Fibroblast of lung (primary cell): ENCODE data around the gene SAMD13. TPM values are rescaled to one million over a fixed set of nuclear protein-coding genes. Genes with fewer than 3 reads are reported as not detected.

Experiments
- DNase-seq, 2 donors: peaks; one replicate each; pipeline versions ENCODE4 v3.0.0 to v3.0.0-alpha.2; 2010; ENCODE audit warnings: low read depth in 2 of 2
- H2AFZ ChIP-seq: 2 replicates; pipeline ENCODE4 v1.5.1; 2012; ENCODE audit warnings: low read length, control low read depth, inconsistent platforms
- H3K27ac ChIP-seq: 2 replicates; pipeline ENCODE4 v1.5.1; 2011; ENCODE audit warnings: low read length, control low read depth; ENCODE audit not compliant: insufficient read depth
- H3K27me3 ChIP-seq: 2 replicates; pipeline ENCODE4 v1.5.1; 2011; ENCODE audit warnings: mild to moderate bottlenecking, low read length; ENCODE audit not compliant: control insufficient read depth, insufficient read depth
- H3K36me3 ChIP-seq: 2 replicates; pipeline ENCODE4 v1.5.1; 2011; ENCODE audit warnings: low read length; ENCODE audit not compliant: control insufficient read depth, insufficient read depth
- H3K4me1 ChIP-seq: 2 replicates; pipeline ENCODE4 v1.5.1; 2011; ENCODE audit warnings: low read length; ENCODE audit not compliant: control insufficient read depth, insufficient read depth; ENCODE audit errors: extremely low read depth
- H3K4me2 ChIP-seq: 2 replicates; pipeline ENCODE4 v1.5.1; 2011; ENCODE audit warnings: low read length, control low read depth; ENCODE audit not compliant: insufficient read depth; ENCODE audit errors: extremely low read depth
- H3K4me3 ChIP-seq, 4 experiments: fragments of 200-600 bp in 1 of 4; sonication (generic) in 1 of 4; replicated peaks in 1 of 4; 2 replicates each; pipeline ENCODE4 v1.5.1; 2011 to 2016; ENCODE audit warnings: low read length in 4 of 4, low read depth in 3 of 4, mild to moderate bottlenecking in 3 of 4, control low read depth in 2 of 4, inconsistent platforms in 1 of 4, mixed read lengths in 1 of 4; ENCODE audit not compliant: insufficient read depth in 1 of 4; ENCODE audit errors: control extremely low read depth in 1 of 4
- H3K79me2 ChIP-seq: 2 replicates; pipeline ENCODE4 v1.5.1; 2012; ENCODE audit warnings: mild to moderate bottlenecking, low read length, inconsistent platforms; ENCODE audit not compliant: control insufficient read depth, insufficient read depth
- H3K9ac ChIP-seq: 2 replicates; pipeline ENCODE4 v1.5.1; 2011; ENCODE audit warnings: mild to moderate bottlenecking, low read length, control low read depth; ENCODE audit not compliant: insufficient read depth
- H3K9me3 ChIP-seq: 2 replicates; pipeline ENCODE4 v1.5.1; 2012; ENCODE audit warnings: low read depth, low read length; ENCODE audit not compliant: control insufficient read depth, insufficient read depth
- H4K20me1 ChIP-seq: 2 replicates; pipeline ENCODE4 v1.5.1; 2011; ENCODE audit warnings: low read length; ENCODE audit not compliant: control insufficient read depth, insufficient read depth; ENCODE audit errors: extremely low read depth
- EZH2 ChIP-seq: IDR thresholded peaks from 2 replicates; pipeline ENCODE4 v1.5.1; 2012; ENCODE audit warnings: low read length, control low read depth, mild to moderate bottlenecking; ENCODE audit errors: missing control alignments
- polyA plus RNA-seq, 2 donors: library from polyadenylated mRNA; depleted of rRNA in 1 of 2; stranded (reverse) in 1 of 2; unstranded in 1 of 2; fragments of >200 nt; gene quantifications; 2 replicates each; pipeline ENCODE4 v1.2.1, GENCODE V29; 2011 to 2012; ENCODE audit warnings: missing spikeins in 1 of 2
- total RNA-seq: library from RNA; depleted of rRNA; stranded (reverse); fragments of >200 nt; gene quantifications from 2 replicates; pipeline ENCODE4 v1.2.1, GENCODE V29; 2014
- TF ChIP-seq, protein P1 (sequence below), 2 donors: IDR thresholded peaks in 1 of 2; conservative IDR thresholded peaks in 1 of 2; 1 replicate in 1 of 2; 2 replicates in 1 of 2; pipeline ENCODE4 v1.5.1; 2011 to 2012; ENCODE audit warnings: low read length in 2 of 2, control low read depth in 1 of 2, inconsistent platforms in 1 of 2, low read depth in 1 of 2, mild to moderate bottlenecking in 1 of 2

The SAMD13 gene
- total and polyA plus RNA-seq, 2 donors (not counting 1 experiment from before 2014, with no cell fraction given) = 0.44 to 2.5 TPM

- no peak for DNase-seq
- Histone ChIP-seq H3K79me2 (no peaks in the 10 kb centered on the region), H3K9me3 (no peaks in the 10 kb centered on the region), H3K36me3 (no peaks in the 10 kb centered on the region), H4K20me1 (no peaks in the 10 kb centered on the region), H3K27ac (no peak overlapping the region), H3K4me1 (no peaks in the 10 kb centered on the region), H3K27me3 (no peaks in the 10 kb centered on the region), H3K4me3 (no peak overlapping the region), H3K4me2 (no peak overlapping the region), H2AFZ (no peak overlapping the region), H3K9ac (no peak overlapping the region)
- TF ChIP-seq, protein P1, sequence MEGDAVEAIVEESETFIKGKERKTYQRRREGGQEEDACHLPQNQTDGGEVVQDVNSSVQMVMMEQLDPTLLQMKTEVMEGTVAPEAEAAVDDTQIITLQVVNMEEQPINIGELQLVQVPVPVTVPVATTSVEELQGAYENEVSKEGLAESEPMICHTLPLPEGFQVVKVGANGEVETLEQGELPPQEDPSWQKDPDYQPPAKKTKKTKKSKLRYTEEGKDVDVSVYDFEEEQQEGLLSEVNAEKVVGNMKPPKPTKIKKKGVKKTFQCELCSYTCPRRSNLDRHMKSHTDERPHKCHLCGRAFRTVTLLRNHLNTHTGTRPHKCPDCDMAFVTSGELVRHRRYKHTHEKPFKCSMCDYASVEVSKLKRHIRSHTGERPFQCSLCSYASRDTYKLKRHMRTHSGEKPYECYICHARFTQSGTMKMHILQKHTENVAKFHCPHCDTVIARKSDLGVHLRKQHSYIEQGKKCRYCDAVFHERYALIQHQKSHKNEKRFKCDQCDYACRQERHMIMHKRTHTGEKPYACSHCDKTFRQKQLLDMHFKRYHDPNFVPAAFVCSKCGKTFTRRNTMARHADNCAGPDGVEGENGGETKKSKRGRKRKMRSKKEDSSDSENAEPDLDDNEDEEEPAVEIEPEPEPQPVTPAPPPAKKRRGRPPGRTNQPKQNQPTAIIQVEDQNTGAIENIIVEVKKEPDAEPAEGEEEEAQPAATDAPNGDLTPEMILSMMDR (conservative IDR thresholded peaks at IDR 0.05 in 1 of 2, IDR thresholded peaks at IDR 0.05 in 1 of 2; ENCODE audit: low read depth in 1 of 2, low read length in 2 of 2) = no peak
- no peak for TF ChIP-seq EZH2
These were observed 46.7 kb upstream of the SAMD13 start for GRCh38 chr1:84254703-84255238.

- Histone ChIP-seq H3K9ac (no peak overlapping the region), H3K9me3 (no peaks in the 10 kb centered on the region), H3K4me2 (no peak overlapping the region), H3K4me1 (no peaks in the 10 kb centered on the region), H3K27me3 (no peaks in the 10 kb centered on the region), H3K4me3 (no peak overlapping the region), H4K20me1 (no peaks in the 10 kb centered on the region), H3K79me2 (no peaks in the 10 kb centered on the region), H2AFZ (no peak overlapping the region), H3K27ac (no peak overlapping the region), H3K36me3 (no peaks in the 10 kb centered on the region)
- DNase-seq = no peak
- no peak for TF ChIP-seq EZH2
- TF ChIP-seq, protein P1 (conservative IDR thresholded peaks at IDR 0.05 in 1 of 2, IDR thresholded peaks at IDR 0.05 in 1 of 2; ENCODE audit: low read depth in 1 of 2, low read length in 2 of 2) = no peak
These were observed 45.9 kb upstream of the SAMD13 start for GRCh38 chr1:84255582-84255981.

GRCh38 chr1:84257617-84258016 is 43.9 kb upstream of the SAMD13 start:
- Histone ChIP-seq H3K4me3 (no peak overlapping the region), H3K4me2 (no peak overlapping the region), H3K9me3 (no peaks in the 10 kb centered on the region), H3K79me2 (no peaks in the 10 kb centered on the region), H3K4me1 (no peaks in the 10 kb centered on the region), H4K20me1 (no peaks in the 10 kb centered on the region), H3K9ac (no peak overlapping the region), H2AFZ (no peak overlapping the region), H3K36me3 (no peaks in the 10 kb centered on the region), H3K27ac (no peak overlapping the region), H3K27me3 (no peaks in the 10 kb centered on the region)
- TF ChIP-seq EZH2 = no peak
- TF ChIP-seq, protein P1 (conservative IDR thresholded peaks at IDR 0.05 in 1 of 2, IDR thresholded peaks at IDR 0.05 in 1 of 2; ENCODE audit: low read depth in 1 of 2, low read length in 2 of 2) = no peak
- DNase-seq = peak in 1 of 2 donors; percentile 44
